Measurements from ENCODE around the gene CHCHD6.

Gene CHCHD6

DNA sequence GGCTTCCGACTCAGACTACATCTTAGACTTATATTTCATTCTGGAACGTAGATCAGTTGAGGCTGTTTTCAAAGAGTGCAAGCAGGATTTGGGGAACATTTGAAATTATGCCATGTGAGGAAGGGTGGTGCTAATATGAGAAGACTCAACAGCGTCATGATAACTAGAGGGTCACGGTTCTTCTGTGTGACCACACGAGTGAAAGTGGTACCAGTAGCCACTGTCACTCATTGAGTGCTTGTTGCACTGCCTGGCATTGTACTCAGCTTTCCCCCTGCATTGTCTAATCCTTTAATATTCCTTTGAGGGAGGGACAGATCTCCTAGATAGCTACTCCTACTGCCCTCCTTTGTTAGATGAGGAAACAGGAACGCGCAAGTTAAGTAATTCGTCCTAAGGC lies 197.6 kb downstream of the CHCHD6 start:
- Histone ChIP-seq H3K36me3 (no peaks in the 10 kb centered on the region), H3K4me1 (peaks cover 0 to 3% (median 0%) of the 10 kb centered on the region in 4 donors), H3K27ac (no peak overlapping the region), H3K27me3 (no peaks in the 10 kb centered on the region), H3K4me3 (no peak overlapping the region), H3K9me3 (no peaks in the 10 kb centered on the region)
- intact Hi-C loops (cut with DNase I; ENCODE audit: low total_unique reads): no loop called here
- DNase-seq: peak in 1 of 2 donors; percentile 5
- TF ChIP-seq, protein P1, sequence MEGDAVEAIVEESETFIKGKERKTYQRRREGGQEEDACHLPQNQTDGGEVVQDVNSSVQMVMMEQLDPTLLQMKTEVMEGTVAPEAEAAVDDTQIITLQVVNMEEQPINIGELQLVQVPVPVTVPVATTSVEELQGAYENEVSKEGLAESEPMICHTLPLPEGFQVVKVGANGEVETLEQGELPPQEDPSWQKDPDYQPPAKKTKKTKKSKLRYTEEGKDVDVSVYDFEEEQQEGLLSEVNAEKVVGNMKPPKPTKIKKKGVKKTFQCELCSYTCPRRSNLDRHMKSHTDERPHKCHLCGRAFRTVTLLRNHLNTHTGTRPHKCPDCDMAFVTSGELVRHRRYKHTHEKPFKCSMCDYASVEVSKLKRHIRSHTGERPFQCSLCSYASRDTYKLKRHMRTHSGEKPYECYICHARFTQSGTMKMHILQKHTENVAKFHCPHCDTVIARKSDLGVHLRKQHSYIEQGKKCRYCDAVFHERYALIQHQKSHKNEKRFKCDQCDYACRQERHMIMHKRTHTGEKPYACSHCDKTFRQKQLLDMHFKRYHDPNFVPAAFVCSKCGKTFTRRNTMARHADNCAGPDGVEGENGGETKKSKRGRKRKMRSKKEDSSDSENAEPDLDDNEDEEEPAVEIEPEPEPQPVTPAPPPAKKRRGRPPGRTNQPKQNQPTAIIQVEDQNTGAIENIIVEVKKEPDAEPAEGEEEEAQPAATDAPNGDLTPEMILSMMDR (IDR thresholded peaks at IDR 0.05): no peak

DNA sequence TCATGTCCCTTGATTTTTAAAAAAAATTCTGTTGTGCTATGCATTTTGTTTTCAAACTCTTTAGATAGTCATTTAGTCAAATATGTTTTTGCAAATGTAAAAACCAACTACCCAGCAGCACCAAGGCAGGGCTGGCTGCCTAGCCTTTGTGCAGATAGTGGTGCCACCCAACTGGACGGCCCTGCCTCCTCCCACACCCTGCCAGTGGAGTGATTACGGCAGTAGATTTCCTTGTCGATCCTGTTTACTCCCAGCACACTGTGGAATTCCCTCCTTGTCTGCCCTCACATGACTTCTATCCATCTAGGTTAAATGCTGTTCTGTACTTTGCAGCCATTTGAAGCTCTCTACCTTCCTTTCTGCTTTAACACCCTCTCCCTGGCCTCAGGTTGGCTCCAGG lies 199.5 kb downstream of the CHCHD6 start:
- Histone ChIP-seq H3K27ac (no peak overlapping the region), H3K36me3 (no peaks in the 10 kb centered on the region), H3K4me3 (no peak overlapping the region), H3K9me3 (no peaks in the 10 kb centered on the region), H3K4me1 (no peaks in the 10 kb centered on the region), H3K27me3 (no peaks in the 10 kb centered on the region)
- DNase-seq: peak in 1 of 2 donors; percentile 24
- intact Hi-C loops (cut with DNase I; ENCODE audit: low total_unique reads): no loop called here
- TF ChIP-seq, protein P1 (IDR thresholded peaks at IDR 0.05): no peak

DNA sequence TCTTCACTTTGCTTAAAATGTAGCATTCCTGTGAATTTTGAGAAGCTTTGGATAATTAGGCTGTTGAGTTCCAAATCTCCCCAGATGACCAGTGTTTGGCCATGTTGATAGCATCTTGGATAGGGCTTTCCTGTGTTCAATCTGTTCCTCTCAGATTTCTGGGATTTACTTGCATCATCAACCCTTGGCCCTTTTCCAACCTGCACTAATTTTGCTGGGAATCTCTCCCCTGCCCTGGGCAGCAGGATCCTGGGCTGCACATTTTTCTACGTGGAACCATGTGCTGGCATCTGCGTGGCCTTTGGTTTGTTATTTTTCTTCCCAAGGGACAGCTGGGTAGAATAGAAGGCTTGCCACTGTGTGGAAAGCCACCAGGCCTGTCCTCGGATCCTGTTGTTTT lies 203.5 kb downstream of the CHCHD6 start:
- Histone ChIP-seq H3K27me3 (no peaks in the 10 kb centered on the region), H3K27ac (no peak overlapping the region), H3K4me3 (no peak overlapping the region), H3K9me3 (no peaks in the 10 kb centered on the region), H3K4me1 (peaks cover 0 to 5% (median 4%) of the 10 kb centered on the region in 4 donors), H3K36me3 (no peaks in the 10 kb centered on the region)
- intact Hi-C loops (cut with DNase I; ENCODE audit: low total_unique reads): no loop called here
- TF ChIP-seq, protein P1 (IDR thresholded peaks at IDR 0.05): no peak
- DNase-seq: no peak

DNA sequence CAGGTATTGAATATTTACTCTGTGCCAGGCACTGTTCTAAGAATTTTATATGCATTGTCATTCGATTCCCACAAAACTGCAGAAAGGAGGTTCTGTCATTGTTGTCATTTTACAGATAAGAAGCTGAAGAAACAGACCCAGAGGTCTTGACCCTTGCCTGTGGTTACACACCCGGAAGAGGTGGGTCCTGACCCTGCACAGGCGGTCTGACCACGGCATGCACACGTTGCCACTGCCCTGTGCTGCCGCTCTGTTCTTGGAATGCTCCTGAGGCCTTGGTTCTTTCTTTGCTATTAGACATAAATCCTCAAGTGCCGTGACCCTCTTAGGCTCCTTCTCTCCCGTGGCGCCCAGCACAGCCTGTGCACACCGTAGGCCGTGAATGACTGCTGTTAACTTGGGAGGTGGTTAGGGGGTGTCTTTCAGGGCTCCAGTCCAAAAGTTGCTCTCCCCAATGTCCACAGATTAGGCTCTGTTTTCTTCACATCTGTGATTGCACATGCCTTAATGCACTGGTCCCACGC lies 204.8 kb downstream of the CHCHD6 start:
- Histone ChIP-seq H3K4me3 (no peak overlapping the region), H3K27ac (no peak overlapping the region), H3K36me3 (no peaks in the 10 kb centered on the region), H3K9me3 (no peaks in the 10 kb centered on the region), H3K27me3 (no peaks in the 10 kb centered on the region), H3K4me1 (peaks cover 0 to 8% (median 4%) of the 10 kb centered on the region in 4 donors)
- DNase-seq: no peak
- intact Hi-C loops (cut with DNase I; ENCODE audit: low total_unique reads): no loop called here
- TF ChIP-seq, protein P1 (IDR thresholded peaks at IDR 0.05): no peak

DNA sequence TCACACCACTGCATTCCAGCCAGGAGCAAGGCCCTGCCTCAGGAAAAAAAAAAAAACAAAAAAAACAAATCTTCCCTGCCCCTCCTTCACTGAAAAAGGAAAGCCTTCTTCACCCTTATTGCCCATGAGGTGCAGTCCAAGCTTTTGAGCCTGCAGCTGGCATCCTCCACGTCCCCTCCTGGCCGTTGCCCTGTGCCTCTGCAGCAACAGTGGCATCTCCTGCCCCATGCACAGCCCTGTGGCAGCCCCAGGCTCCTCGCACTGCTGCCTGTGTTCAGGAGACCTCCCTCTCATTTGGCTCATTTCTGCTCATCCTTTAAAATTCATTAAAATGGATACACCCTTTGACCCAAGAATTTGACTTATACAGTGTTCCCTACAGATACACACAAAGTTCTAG lies 206.2 kb downstream of the CHCHD6 start:
- TF ChIP-seq, protein P1 (IDR thresholded peaks at IDR 0.05): no peak
- intact Hi-C loops (cut with DNase I; ENCODE audit: low total_unique reads): no loop called here
- peaks cover 0 to 8% (median 4%) of the 10 kb centered on the region in 4 donors for H3K4me1 ChIP-seq
- no peak overlapping the region for H3K27ac ChIP-seq
- DNase-seq: no peak
- no peak overlapping the region for H3K4me3 ChIP-seq
- H3K9me3 ChIP-seq: no peaks in the 10 kb centered on the region
- H3K27me3 ChIP-seq: no peaks in the 10 kb centered on the region
- H3K36me3 ChIP-seq: peaks cover 0 to 4% (median 0%) of the 10 kb centered on the region in 3 donors
